ENCODE data around the gene IBTK. TPM values are rescaled to one million over a fixed set of nuclear protein-coding genes. Genes with fewer than 3 reads are reported as not detected.

Gene IBTK
- total and polyA plus RNA-seq, 9 donors = 13.3 to 37.4 (median 28.0) TPM

- Histone ChIP-seq H3K9me3 (no peaks in the 10 kb centered on the region), H3K27me3 (no peaks in the 10 kb centered on the region), H3K27ac (no peak overlapping the region), H3K36me3 (no peaks in the 10 kb centered on the region), H3K4me1 (ENCODE audit: insufficient read depth) (peaks cover 4% of the 10 kb centered on the region), H3K4me3 (no peak overlapping the region)
- intact Hi-C loops (cut with DNase I) = loop anchor here in 1 of 4 donors (2.0 kb wide), 1 partner anchor 61 kb away; no protein-coding TSS in a partner anchor
- TF ChIP-seq CTCF (IDR thresholded peaks at IDR 0.05) (no peak), POLR2A (IDR thresholded peaks at IDR 0.05) (no peak), EP300 (IDR thresholded peaks at IDR 0.05) (no peak)
- DNase-seq = no peak
These were observed 101.6 kb downstream of the IBTK start for GRCh38 chr6:82145926-82146452.

- intact Hi-C loops (cut with DNase I) = no loop called here
- Histone ChIP-seq H3K9me3 (no peaks in the 10 kb centered on the region), H3K27me3 (no peaks in the 10 kb centered on the region), H3K27ac (no peak overlapping the region), H3K4me1 (ENCODE audit: insufficient read depth) (peaks cover 4% of the 10 kb centered on the region), H3K4me3 (no peak overlapping the region), H3K36me3 (no peaks in the 10 kb centered on the region)
- DNase-seq = peak in 2 of 5 donors; percentile 15 to 36
- WGBS, 3 donors = 4 to 11% (median 8%) methylated on average over 5 of the region's 5 CpGs
- TF ChIP-seq POLR2A (IDR thresholded peaks at IDR 0.05) (no peak), CTCF (IDR thresholded peaks at IDR 0.05) (no peak), EP300 (IDR thresholded peaks at IDR 0.05) (no peak)
These were observed 102.6 kb downstream of the IBTK start for GRCh38 chr6:82144852-82145340.

DNA sequence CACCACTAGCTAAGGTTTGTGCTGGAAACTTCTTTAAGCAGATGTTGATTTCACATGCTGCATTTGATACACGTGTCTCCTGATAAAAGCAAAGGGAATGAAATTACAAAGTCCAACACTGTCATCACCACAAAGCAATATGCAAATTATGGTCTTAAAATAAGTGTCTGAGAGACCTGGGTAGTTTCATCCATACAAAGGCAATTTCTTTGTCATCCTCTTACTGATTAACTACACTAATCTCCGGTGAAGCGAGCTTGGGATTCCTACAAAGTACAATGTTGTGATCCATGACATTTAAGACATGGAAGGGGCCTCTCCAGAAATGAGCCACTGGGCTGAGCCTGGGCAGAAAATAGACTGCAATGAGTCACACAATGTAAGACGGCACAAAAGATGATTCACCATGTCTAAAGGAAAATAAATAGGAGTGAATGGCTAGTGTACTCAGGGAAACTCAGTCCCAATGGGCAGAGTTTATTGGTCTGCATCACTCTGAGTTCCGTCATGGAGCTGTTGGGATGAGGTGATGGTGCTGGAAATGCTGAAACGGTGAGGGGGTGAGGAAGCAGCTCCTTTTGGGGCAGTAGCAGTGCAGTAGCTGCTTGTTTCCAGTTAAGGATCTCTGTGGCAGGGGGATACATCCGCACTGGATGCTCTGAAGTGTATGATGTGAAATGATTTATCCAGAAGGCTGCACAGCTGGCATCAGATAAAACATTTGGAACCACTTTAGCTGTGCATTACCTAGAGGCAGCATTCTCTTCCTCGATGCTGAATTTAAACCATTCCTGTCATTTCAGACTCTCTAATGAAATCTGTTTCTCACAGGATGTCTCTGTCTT lies 103.3 kb downstream of the IBTK start:
- Histone ChIP-seq H3K4me1 (ENCODE audit: insufficient read depth) (peaks cover 4% of the 10 kb centered on the region), H3K4me3 (no peak overlapping the region), H3K27ac (no peak overlapping the region), H3K36me3 (no peaks in the 10 kb centered on the region), H3K27me3 (no peaks in the 10 kb centered on the region), H3K9me3 (no peaks in the 10 kb centered on the region)
- no peak for TF ChIP-seq CTCF (IDR thresholded peaks at IDR 0.05)
- no peak for TF ChIP-seq EP300 (IDR thresholded peaks at IDR 0.05)
- no peak for TF ChIP-seq POLR2A (IDR thresholded peaks at IDR 0.05)
- DNase-seq = peak in 1 of 5 donors; percentile 21
- 36 to 39% (median 36%) methylated on average over 8 of the region's 8 CpGs for WGBS, 3 donors
- intact Hi-C loops (cut with DNase I) = no loop called here

DNA sequence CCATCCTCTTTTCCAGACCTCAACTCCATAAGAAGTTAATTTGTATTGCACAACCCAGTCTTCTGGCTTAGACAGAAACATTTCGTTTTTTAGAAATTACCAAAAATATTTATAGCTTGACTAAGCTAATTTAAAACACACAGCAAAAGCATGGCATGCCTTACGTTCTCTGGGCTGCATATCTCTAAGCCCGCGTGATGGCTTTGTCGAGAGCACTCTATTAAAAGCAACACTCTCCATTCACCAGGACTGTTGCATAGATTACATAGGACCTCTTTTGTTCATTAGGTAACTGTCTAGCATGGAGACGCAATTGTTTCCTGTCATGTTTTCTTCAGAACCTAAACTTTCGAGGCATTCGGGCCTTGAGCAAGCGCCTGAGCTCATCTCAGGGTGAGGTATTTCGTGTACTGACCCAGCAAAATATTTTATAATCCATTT lies 104.5 kb downstream of the IBTK start:
- no peaks in the 10 kb centered on the region for H3K27me3 ChIP-seq
- H3K9me3 ChIP-seq = no peaks in the 10 kb centered on the region
- H3K27ac ChIP-seq = no peak overlapping the region
- H3K4me3 ChIP-seq = no peak overlapping the region
- TF ChIP-seq CTCF (IDR thresholded peaks at IDR 0.05) = no peak
- TF ChIP-seq POLR2A (IDR thresholded peaks at IDR 0.05) = no peak
- no peak for TF ChIP-seq EP300 (IDR thresholded peaks at IDR 0.05)
- 87 to 91% (median 89%) methylated on average over 10 of the region's 10 CpGs for WGBS, 3 donors
- no peak for DNase-seq
- no peaks in the 10 kb centered on the region for H3K36me3 ChIP-seq
- H3K4me1 ChIP-seq (ENCODE audit: insufficient read depth) = peaks cover 4% of the 10 kb centered on the region
- intact Hi-C loops (cut with DNase I) = no loop called here
